VCaP (cell line): ENCODE data around the gene WDPCP.

Source experiments
- H3K27ac ChIP-seq: fragments of 450-650 bp; 2 replicates; pipeline ENCODE4 v1.5.1; 2017
- CTCF ChIP-seq: fragments of 450-650 bp; conservative IDR thresholded peaks from 2 replicates; pipeline ENCODE4 v1.5.1; 2017; ENCODE audit warnings: mild to moderate bottlenecking, moderate library complexity

Gene WDPCP

GRCh38 chr2:63600881-63601460 is 12.7 kb upstream of the WDPCP start:
- no peak overlapping the region for H3K27ac ChIP-seq
- TF ChIP-seq CTCF, result no peak

DNA sequence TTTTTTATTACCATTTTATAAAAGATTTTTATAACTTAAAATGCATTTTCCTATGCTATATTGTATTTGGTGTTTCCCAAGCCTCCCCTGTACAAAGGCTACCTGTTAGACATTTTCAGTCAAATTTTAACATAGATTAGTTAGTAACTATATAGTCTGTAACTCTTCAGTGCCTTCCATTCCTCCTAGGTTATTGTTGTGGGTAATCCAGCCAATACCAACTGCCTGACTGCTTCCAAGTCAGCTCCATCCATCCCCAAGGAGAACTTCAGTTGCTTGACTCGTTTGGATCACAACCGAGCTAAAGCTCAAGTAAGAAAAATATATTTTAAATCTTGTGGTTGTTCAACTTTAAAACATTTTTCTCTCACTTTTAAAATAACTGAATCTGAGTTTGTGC is 10.7 kb upstream of the WDPCP start:
- no peak overlapping the region for H3K27ac ChIP-seq
- no peak for TF ChIP-seq CTCF

DNA sequence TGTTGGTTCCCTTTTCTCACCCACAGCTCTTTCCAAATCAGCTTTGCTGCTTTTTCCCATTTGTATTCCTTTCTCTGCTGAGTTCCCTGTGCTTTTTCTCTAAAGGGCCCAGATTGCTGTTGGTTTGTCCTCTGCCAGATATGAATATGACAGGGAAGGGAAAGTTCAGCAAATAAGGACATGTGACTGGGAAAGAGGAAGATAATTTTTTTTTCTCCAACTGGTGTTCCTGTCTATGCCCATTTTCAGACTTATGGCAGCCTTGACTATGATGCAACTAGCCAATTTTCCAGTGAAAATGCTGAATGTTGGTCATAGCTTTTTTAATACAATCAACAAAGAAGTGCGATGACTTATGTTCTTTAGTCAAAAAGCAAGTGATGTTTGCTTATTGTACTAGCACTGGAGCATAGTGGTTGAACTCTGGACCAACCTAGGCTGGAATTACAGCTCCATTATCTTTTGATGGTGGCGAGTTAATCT is 8.2 kb upstream of the WDPCP start:
- H3K27ac ChIP-seq, result no peak overlapping the region
- no peak for TF ChIP-seq CTCF

- no peak overlapping the region for H3K27ac ChIP-seq
- TF ChIP-seq CTCF, result no peak
Observed at GRCh38 chr2:63594660-63595059, 6.4 kb upstream of the WDPCP start.

DNA sequence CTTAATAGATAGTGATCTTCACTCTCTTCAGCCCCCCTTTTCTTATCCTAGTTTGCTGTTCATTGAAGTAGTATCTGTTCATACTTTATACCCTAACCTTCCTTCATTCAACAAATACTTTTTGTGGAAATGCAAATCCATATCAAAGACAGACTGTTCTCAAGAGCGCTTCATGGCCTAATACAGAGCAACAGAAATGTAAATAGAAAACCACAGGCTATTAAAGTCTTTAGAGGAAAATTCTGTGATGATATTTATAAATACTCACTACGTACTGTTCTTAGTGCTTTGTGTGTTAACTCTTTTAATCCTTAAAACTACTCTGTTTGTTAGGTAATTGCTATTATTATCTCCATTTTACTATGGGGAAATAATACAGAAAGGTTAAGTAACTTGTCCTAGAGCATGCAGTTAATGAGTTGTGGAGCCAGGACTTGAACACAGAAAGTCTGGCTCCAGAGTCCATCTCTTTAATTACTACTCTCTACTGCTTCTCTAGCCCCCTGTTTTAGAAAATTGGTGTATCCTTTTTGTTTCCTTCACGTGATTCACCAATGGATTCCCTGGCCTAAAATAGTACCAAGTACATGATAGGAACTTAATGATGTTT is 3.4 kb upstream of the WDPCP start:
- H3K27ac ChIP-seq, result no peak overlapping the region
- TF ChIP-seq CTCF, result no peak

DNA sequence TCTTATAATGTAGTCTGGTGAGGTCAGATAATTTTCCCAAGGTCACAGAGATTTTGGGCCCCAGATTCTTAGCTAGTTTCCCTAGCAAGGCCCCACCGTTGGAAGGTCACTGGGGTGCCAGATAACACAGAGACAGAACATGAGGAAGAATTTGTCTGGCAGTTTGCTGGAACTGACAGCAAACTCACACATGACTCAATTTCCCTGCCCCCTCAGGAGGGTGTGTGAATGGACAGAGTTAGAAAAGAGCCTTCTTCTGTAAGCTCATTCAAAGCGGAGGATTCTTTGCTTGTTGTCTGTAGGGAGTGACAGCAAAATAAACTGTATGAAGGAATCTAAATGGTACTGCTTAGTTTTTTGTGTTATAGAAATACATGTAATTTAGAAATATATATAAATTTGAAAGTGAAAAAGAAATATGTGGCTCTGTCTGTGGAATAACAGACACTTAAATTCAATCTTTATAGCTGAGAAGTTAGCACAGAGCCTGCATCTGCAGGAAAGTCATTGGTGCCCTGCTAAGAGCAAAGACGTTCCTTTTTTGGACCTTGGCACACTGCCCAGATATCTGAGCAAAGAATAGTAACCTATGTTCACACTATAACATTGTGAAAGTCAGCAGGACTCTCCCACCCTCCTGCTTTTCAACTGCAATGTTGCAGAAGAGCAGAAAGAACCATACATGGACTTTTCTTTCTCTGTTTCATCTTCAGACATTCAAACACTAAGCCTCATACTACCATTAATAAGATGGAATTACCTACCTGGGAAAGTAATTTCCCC is 2.5 kb upstream of the WDPCP start:
- TF ChIP-seq CTCF, result no peak
- no peak overlapping the region for H3K27ac ChIP-seq

DNA sequence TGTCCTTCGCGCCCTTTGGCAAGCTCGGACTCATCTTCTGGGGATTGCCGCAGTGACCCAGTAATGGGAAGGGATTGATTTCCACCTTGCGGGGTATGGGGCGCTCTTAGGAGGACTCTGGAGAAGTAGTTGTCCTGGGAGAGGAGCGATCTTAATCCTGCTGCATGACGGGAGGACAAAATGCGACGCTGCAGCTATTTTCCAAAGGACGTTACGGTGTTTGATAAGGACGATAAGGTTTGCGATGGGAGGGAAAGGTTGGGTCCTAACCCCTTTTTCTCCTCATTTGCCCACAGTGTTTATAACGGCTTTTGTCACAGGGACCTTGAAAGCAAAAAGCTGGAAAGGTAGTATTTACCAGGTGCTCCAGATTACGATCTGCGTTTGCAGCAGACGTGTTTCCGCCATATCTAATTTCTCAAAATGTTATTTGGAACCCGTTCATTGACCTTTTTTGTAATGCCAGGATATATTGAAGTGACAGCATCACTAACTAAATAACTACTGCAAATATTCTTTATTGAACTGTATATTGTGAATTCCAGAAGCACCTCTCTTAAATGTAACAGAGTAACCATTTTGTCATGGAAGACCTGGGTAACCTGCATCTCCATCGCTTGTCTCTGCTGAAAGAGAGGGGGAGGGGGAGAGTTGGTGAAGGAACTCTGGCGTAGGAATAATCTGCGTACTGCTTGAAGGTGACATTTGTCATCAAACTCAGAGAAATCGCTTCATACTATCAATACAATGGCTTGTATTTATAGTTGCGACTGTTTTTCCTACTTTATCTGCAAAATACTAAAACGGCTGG is 1.1 kb upstream of the WDPCP start:
- no peak for TF ChIP-seq CTCF
- peak overlapping the region; percentile 86 for H3K27ac ChIP-seq
